ENCODE measurements around the gene SERTAD4. TPM values are rescaled to one million over a fixed set of nuclear protein-coding genes. Genes with fewer than 3 reads are reported as not detected.

The SERTAD4 gene
- total and polyA plus RNA-seq, 4 donors, result 1.9 to 7.8 (median 2.7) TPM

GRCh38 chr1:210272666-210273065, 40.1 kb downstream of the SERTAD4 start:
- Histone ChIP-seq H3K4me3 (no peak overlapping the region), H3K9ac (ENCODE audit: insufficient read depth in 1 of 2, low read length in 2 of 2) (no peak overlapping the region), H3K4me1 (ENCODE audit: control insufficient read depth in 5 of 5, insufficient read depth in 5 of 5, low read length in 5 of 5) (peaks cover 0 to 2% (median 0%) of the 10 kb centered on the region in 5 donors), H3K9me3 (ENCODE audit: control insufficient read depth in 4 of 4, insufficient read depth in 3 of 4, low read length in 3 of 4) (no peaks in the 10 kb centered on the region), H3K27ac (ENCODE audit: low read depth in 1 of 2, low read length in 1 of 2) (no peak overlapping the region), H3K36me3 (ENCODE audit: control insufficient read depth in 4 of 4, insufficient read depth in 4 of 4, low read length in 4 of 4) (no peaks in the 10 kb centered on the region), H3K27me3 (ENCODE audit: control insufficient read depth in 3 of 3, insufficient read depth in 3 of 3, low read length in 2 of 3) (peaks cover 0 to 2% (median 0%) of the 10 kb centered on the region in 3 donors)
- no peak for DNase-seq
- no peak for ATAC-seq (ENCODE audit: insufficient read depth, low FRiP score)
- TF ChIP-seq CTCF (IDR thresholded peaks at IDR 0.05; ENCODE audit: control extremely low read depth, extremely low read depth), result no peak
- WGBS, 2 donors, result 39 to 47% methylated on average over 6 of the region's 6 CpGs

GRCh38 chr1:210280221-210280620, 47.6 kb downstream of the SERTAD4 start:
- 72 to 86% methylated on average over 5 of the region's 5 CpGs for WGBS, 2 donors
- Histone ChIP-seq H3K4me1 (ENCODE audit: control insufficient read depth in 5 of 5, insufficient read depth in 5 of 5, low read length in 5 of 5) (no peaks in the 10 kb centered on the region), H3K27me3 (ENCODE audit: control insufficient read depth in 3 of 3, insufficient read depth in 3 of 3, low read length in 2 of 3) (no peaks in the 10 kb centered on the region), H3K27ac (ENCODE audit: low read depth in 1 of 2, low read length in 1 of 2) (no peak overlapping the region), H3K4me3 (no peak overlapping the region), H3K9ac (ENCODE audit: insufficient read depth in 1 of 2, low read length in 2 of 2) (no peak overlapping the region), H3K36me3 (ENCODE audit: control insufficient read depth in 4 of 4, insufficient read depth in 4 of 4, low read length in 4 of 4) (no peaks in the 10 kb centered on the region), H3K9me3 (ENCODE audit: control insufficient read depth in 4 of 4, insufficient read depth in 3 of 4, low read length in 3 of 4) (peaks cover 0 to 11% (median 8%) of the 10 kb centered on the region in 4 donors)
- ATAC-seq (ENCODE audit: insufficient read depth, low FRiP score) (no peak), DNase-seq (no peak)
- no peak for TF ChIP-seq CTCF (IDR thresholded peaks at IDR 0.05; ENCODE audit: control extremely low read depth, extremely low read depth)

GRCh38 chr1:210288116-210288515, 55.5 kb downstream of the SERTAD4 start:
- H3K9ac ChIP-seq (ENCODE audit: insufficient read depth in 1 of 2, low read length in 2 of 2), result no peak overlapping the region
- no peak overlapping the region for H3K27ac ChIP-seq (ENCODE audit: low read depth in 1 of 2, low read length in 1 of 2)
- H3K27me3 ChIP-seq (ENCODE audit: control insufficient read depth in 3 of 3, insufficient read depth in 3 of 3, low read length in 2 of 3), result peaks cover 0 to 7% (median 2%) of the 10 kb centered on the region in 3 donors
- 88 to 99% methylated on average over 4 of the region's 4 CpGs for WGBS, 2 donors
- no peak for TF ChIP-seq CTCF (IDR thresholded peaks at IDR 0.05; ENCODE audit: control extremely low read depth, extremely low read depth)
- no peaks in the 10 kb centered on the region for H3K9me3 ChIP-seq (ENCODE audit: control insufficient read depth in 4 of 4, insufficient read depth in 3 of 4, low read length in 3 of 4)
- peaks cover 0 to 23% (median 4%) of the 10 kb centered on the region in 5 donors for H3K4me1 ChIP-seq (ENCODE audit: control insufficient read depth in 5 of 5, insufficient read depth in 5 of 5, low read length in 5 of 5)
- no peak overlapping the region for H3K4me3 ChIP-seq
- H3K36me3 ChIP-seq (ENCODE audit: control insufficient read depth in 4 of 4, insufficient read depth in 4 of 4, low read length in 4 of 4), result no peaks in the 10 kb centered on the region
- no peak for ATAC-seq (ENCODE audit: insufficient read depth, low FRiP score)
- DNase-seq, result no peak

- Histone ChIP-seq H3K4me1 (ENCODE audit: control insufficient read depth in 5 of 5, insufficient read depth in 5 of 5, low read length in 5 of 5) (peaks cover 0 to 34% (median 9%) of the 10 kb centered on the region in 5 donors), H3K4me3 (no peak overlapping the region), H3K27ac (ENCODE audit: low read depth in 1 of 2, low read length in 1 of 2) (no peak overlapping the region), H3K9ac (ENCODE audit: insufficient read depth in 1 of 2, low read length in 2 of 2) (no peak overlapping the region), H3K9me3 (ENCODE audit: control insufficient read depth in 4 of 4, insufficient read depth in 3 of 4, low read length in 3 of 4) (no peaks in the 10 kb centered on the region), H3K27me3 (ENCODE audit: control insufficient read depth in 3 of 3, insufficient read depth in 3 of 3, low read length in 2 of 3) (peaks cover 0 to 7% (median 2%) of the 10 kb centered on the region in 3 donors), H3K36me3 (ENCODE audit: control insufficient read depth in 4 of 4, insufficient read depth in 4 of 4, low read length in 4 of 4) (no peaks in the 10 kb centered on the region)
- 75 to 86% methylated on average over 4 of the region's 4 CpGs for WGBS, 2 donors
- no peak for DNase-seq
- no peak for TF ChIP-seq CTCF (IDR thresholded peaks at IDR 0.05; ENCODE audit: control extremely low read depth, extremely low read depth)
- no peak for ATAC-seq (ENCODE audit: insufficient read depth, low FRiP score)
These were observed 56.7 kb downstream of the SERTAD4 start for GRCh38 chr1:210289248-210289647.
